Heart right ventricle (tissue), 16 donors: ENCODE measurements around the gene SLC19A2. TPM values are rescaled to one million over a fixed set of nuclear protein-coding genes. Genes with fewer than 3 reads are reported as not detected.

Experiments used
- ATAC-seq, 8 donors: fragments of 200-7000 bp; cut with Tn5 transposase; one replicate each; pipeline ENCODE4 v1.9.1; 2020; ENCODE audit warnings: mild to moderate bottlenecking in 8 of 8, moderate library complexity in 8 of 8, moderate number of reproducible peaks in 1 of 8
- DNase-seq, 2 donors: peaks; one replicate each; pipeline ENCODE4 v3.0.0-alpha.2; 2020
- H3K27ac ChIP-seq, 10 donors: fragments of 200-600 bp; sonication (generic) in 2 of 10; one replicate each; pipeline versions ENCODE4 v1.5.0 to v1.8.0; 2020 to 2022; ENCODE audit warnings: mild to moderate bottlenecking in 3 of 10
- H3K27me3 ChIP-seq, 7 donors: fragments of 200-600 bp; one replicate each; pipeline ENCODE4 v1.8.0; 2021 to 2022; ENCODE audit warnings: mild to moderate bottlenecking in 2 of 7
- H3K36me3 ChIP-seq, 9 donors: fragments of 200-600 bp; sonication (generic) in 1 of 9; one replicate each; pipeline versions ENCODE4 v1.5.0 to v1.8.0; 2020 to 2022; ENCODE audit warnings: mild to moderate bottlenecking in 2 of 9
- H3K4me1 ChIP-seq, 9 donors: fragments of 200-600 bp; sonication (generic) in 1 of 9; one replicate each; pipeline versions ENCODE4 v1.5.0 to v1.8.0; 2020 to 2022; ENCODE audit warnings: mild to moderate bottlenecking in 4 of 9
- H3K4me3 ChIP-seq, 10 donors: fragments of 200-600 bp; sonication (generic) in 2 of 10; one replicate each; pipeline versions ENCODE4 v1.5.0 to v1.8.0; 2020 to 2022; ENCODE audit warnings: mild to moderate bottlenecking in 7 of 10, moderate library complexity in 2 of 10
- H3K9me3 ChIP-seq, 11 donors: fragments of 200-600 bp in 10 of 11; sonication (generic) in 2 of 11; one replicate each; pipeline versions ENCODE4 v1.5.0 to v1.8.0; 2013 to 2022; ENCODE audit warnings: mild to moderate bottlenecking in 2 of 11, control low read depth in 1 of 11, moderate library complexity in 1 of 11
- CTCF ChIP-seq, 9 donors: fragments of 200-600 bp; sonication (generic) in 2 of 9; IDR thresholded peaks; one replicate each; pipeline versions ENCODE4 v1.5.0 to v1.8.0; 2021 to 2022; ENCODE audit warnings: antibody characterized with exemption in 9 of 9, mild to moderate bottlenecking in 5 of 9, moderate library complexity in 1 of 9
- WGBS, 2 donors: extraction: QIAGEN DNeasy Blood & Tissue Kit; methylation state at CpG; one replicate each; pipeline ENCODE4 v1.1.7; 2013; ENCODE audit warnings: inconsistent platforms in 1 of 2; 5-methylcytosine and 5-hydroxymethylcytosine counted together
- intact Hi-C, 10 donors: fragments of 100-400 bp; cut with DNase I; formaldehyde crosslinking; loops; one replicate each; pipeline versions ENCODE4 v1.11.1 to v1.14.2; 2022
- polyA plus RNA-seq, 2 donors: library from polyadenylated mRNA; stranded (reverse); fragments of 200-250 nt; gene quantifications; one replicate each; pipeline ENCODE4 v1.2.3, GENCODE V29; 2013
- total RNA-seq, 10 donors: library from RNA; stranded (reverse); fragmentation: NEBNext Ultra II Directional in 3 of 10; extraction: Animal tissue kit (Norgen Biotek cat#: 25700) in 3 of 10; gene quantifications; one replicate each; pipeline versions ENCODE4 v1.2.1 to v1.2.4, GENCODE V29; 2021 to 2023
- donor health status: Arrhythmogenic right ventricular cardiomyopathy.
- donor health status: ischemic (EF 13 %, LVEDD 7.1; RV severe dilation, severe dysfunction).
- donor health status: healthy with polysubstance abuse.
- donor health status: DM: no; HTN: yes; CAD: no.
- donor health status: DM: no; HTN: no; CAD: no.
- donor health status: ischemic (EF 25% LVEDD 6.9; RV normal size, moderate dysfunction).
- donor health status: ischemic (EF 25% LVEDD 5.7; RV mildly dilated, moderate dysfunction).
- donor health status: healthy.
- donor health status: DM: yes; HTN: yes; CAD: no.
- donor health status: Ischemic cardiomyopathy.
- donor health status: ischemic (EF 35%, LVEDD 5.7; RV mildly dilated, moderate dysfunction).
- donor health status: nonischemic (EF 11% LVEDD 7.7; RV severe dilation, severe dysfunction).
- donor health status: DM: yes; HTN: yes; CAD: no.
- donor health status: PGD.
- donor health status: ischemic (EF 29% LVEDD 5.4; RV normal size, mild dysfunction).
- donor health status: nonischemic (EF 23%, LVEDD 6.1; RV moderate dilation, normal function).

The SLC19A2 gene
- total and polyA plus RNA-seq, 12 donors = 7.6 to 43.2 (median 17.1) TPM

GRCh38 chr1:169529068-169529642 lies 43.4 kb upstream of the SLC19A2 start:
- ATAC-seq (no peak), DNase-seq (no peak)
- Histone ChIP-seq H3K27me3 (peaks cover 0 to 3% (median 0%) of the 10 kb centered on the region in 7 donors), H3K4me1 (peaks cover 0 to 10% (median 0%) of the 10 kb centered on the region in 9 donors), H3K27ac (no peak overlapping the region), H3K9me3 (peaks cover 0 to 5% (median 0%) of the 10 kb centered on the region in 11 donors), H3K4me3 (no peak overlapping the region), H3K36me3 (peaks cover 0 to 16% (median 0%) of the 10 kb centered on the region in 9 donors)
- WGBS, 2 donors = 26 to 48% methylated on average over 3 of the region's 3 CpGs
- intact Hi-C loops = no loop called here
- no peak for TF ChIP-seq CTCF (IDR thresholded peaks at IDR 0.05)

- H3K27ac ChIP-seq = no peak overlapping the region
Observed at GRCh38 chr1:169528215-169529067, 42.7 kb upstream of the SLC19A2 start.

GRCh38 chr1:169527451-169528214 lies 41.9 kb upstream of the SLC19A2 start:
- Histone ChIP-seq H3K4me3 (no peak overlapping the region), H3K27ac (no peak overlapping the region), H3K36me3 (peaks cover 0 to 29% (median 0%) of the 10 kb centered on the region in 9 donors), H3K4me1 (peaks cover 0 to 10% (median 0%) of the 10 kb centered on the region in 9 donors), H3K9me3 (peaks cover 0 to under 1% (median 0%) of the 10 kb centered on the region in 11 donors), H3K27me3 (peaks cover 0 to 3% (median 0%) of the 10 kb centered on the region in 7 donors)
- no peak for TF ChIP-seq CTCF (IDR thresholded peaks at IDR 0.05)
- intact Hi-C loops = no loop called here
- DNase-seq = no peak
- peak in 2 of 8 donors; percentile 29 to 93 for ATAC-seq
- WGBS, 2 donors = 87 to 91% methylated on average over 5 of the region's 5 CpGs

More at GRCh38 chr1:169528215-169529067, 42.7 kb upstream of the SLC19A2 start:
- Histone ChIP-seq H3K27me3 (peaks cover 0 to 3% (median 0%) of the 10 kb centered on the region in 7 donors), H3K9me3 (peaks cover 0 to 5% (median 0%) of the 10 kb centered on the region in 11 donors), H3K4me3 (no peak overlapping the region), H3K4me1 (peaks cover 0 to 10% (median 0%) of the 10 kb centered on the region in 9 donors), H3K36me3 (peaks cover 0 to 22% (median 0%) of the 10 kb centered on the region in 9 donors)
- DNase-seq (no peak), ATAC-seq (no peak)
- intact Hi-C loops = no loop called here
- WGBS, 2 donors = 66 to 74% methylated on average over 9 of the region's 9 CpGs
- TF ChIP-seq CTCF (IDR thresholded peaks at IDR 0.05) = no peak

GRCh38 chr1:169527001-169527400 lies 41.3 kb upstream of the SLC19A2 start:
- DNase-seq (no peak), ATAC-seq (no peak)
- H3K4me3 ChIP-seq = no peak overlapping the region
- intact Hi-C loops = no loop called here
- H3K9me3 ChIP-seq = no peaks in the 10 kb centered on the region
- H3K4me1 ChIP-seq = peaks cover 0 to 10% (median 0%) of the 10 kb centered on the region in 9 donors
- H3K27ac ChIP-seq = no peak overlapping the region
- TF ChIP-seq CTCF (IDR thresholded peaks at IDR 0.05) = no peak
- peaks cover 0 to 34% (median 0%) of the 10 kb centered on the region in 9 donors for H3K36me3 ChIP-seq
- peaks cover 0 to 3% (median 0%) of the 10 kb centered on the region in 7 donors for H3K27me3 ChIP-seq
- WGBS, 2 donors = 69 to 74% methylated on average over 3 of the region's 3 CpGs
